Subcutaneous abdominal adipose tissue (tissue), 5 donors: ENCODE results near the gene CDH26.

Experiments used
- H3K27ac ChIP-seq: one replicate; pipeline ENCODE4 v1.7.0; 2013; ENCODE audit warnings: low read depth, mild to moderate bottlenecking, inconsistent platforms, low read length, moderate library complexity
- H3K27me3 ChIP-seq, 5 donors: one replicate each; pipeline ENCODE4 v1.7.0; 2013; ENCODE audit warnings: low read length in 5 of 5, inconsistent platforms in 1 of 5; ENCODE audit not compliant: control insufficient read depth in 5 of 5, insufficient read depth in 4 of 5
- H3K36me3 ChIP-seq, 5 donors: one replicate each; pipeline ENCODE4 v1.7.0; 2013; ENCODE audit warnings: low read length in 5 of 5; ENCODE audit not compliant: control insufficient read depth in 5 of 5, insufficient read depth in 5 of 5
- H3K4me1 ChIP-seq, 5 donors: one replicate each; pipeline ENCODE4 v1.7.0; 2013; ENCODE audit warnings: low read length in 5 of 5, mild to moderate bottlenecking in 3 of 5, moderate library complexity in 1 of 5; ENCODE audit not compliant: control insufficient read depth in 5 of 5, insufficient read depth in 5 of 5
- H3K4me3 ChIP-seq, 5 donors: one replicate each; pipeline ENCODE4 v1.7.0; 2013; ENCODE audit warnings: low read length in 5 of 5, low read depth in 1 of 5
- H3K9ac ChIP-seq, 5 donors: one replicate each; pipeline ENCODE4 v1.7.0; 2013; ENCODE audit warnings: low read length in 5 of 5, mild to moderate bottlenecking in 4 of 5, moderate library complexity in 3 of 5
- H3K9me3 ChIP-seq, 5 donors: one replicate each; pipeline ENCODE4 v1.7.0; 2013; ENCODE audit warnings: low read length in 5 of 5; ENCODE audit not compliant: control insufficient read depth in 5 of 5
- donor health status: healthy.
- donor health status: healthy.
- donor health status: healthy.
- donor health status: healthy.
- donor health status: healthy.

The CDH26 gene

DNA sequence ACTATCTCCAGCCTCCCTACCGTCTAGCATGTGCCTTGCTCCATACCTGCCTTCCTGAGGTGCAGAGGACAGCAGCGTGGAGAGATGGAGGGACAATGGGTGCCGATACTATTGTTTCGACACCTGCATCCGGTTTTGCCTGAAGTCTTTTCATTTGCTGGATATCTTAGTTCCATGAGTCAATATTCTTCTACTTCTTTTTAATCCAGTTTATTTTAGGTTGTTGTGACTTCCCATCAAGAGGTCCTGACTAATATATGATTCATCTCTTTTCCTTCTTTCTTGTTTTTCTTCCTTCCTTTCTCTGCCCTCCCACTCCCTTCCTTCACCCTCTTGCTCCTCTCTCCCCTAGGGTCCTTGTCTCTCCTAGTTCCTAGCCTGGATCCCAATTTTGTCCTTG, 91.4 kb downstream of the CDH26 start:
- peaks cover 0 to 5% (median 0%) of the 10 kb centered on the region in 5 donors for H3K4me1 ChIP-seq
- no peaks in the 10 kb centered on the region for H3K36me3 ChIP-seq
- H3K9me3 ChIP-seq: no peaks in the 10 kb centered on the region
- no peak overlapping the region for H3K4me3 ChIP-seq
- no peak overlapping the region for H3K9ac ChIP-seq
- no peak overlapping the region for H3K27ac ChIP-seq
- peaks cover 4 to 23% (median 17%) of the 10 kb centered on the region in 5 donors for H3K27me3 ChIP-seq

DNA sequence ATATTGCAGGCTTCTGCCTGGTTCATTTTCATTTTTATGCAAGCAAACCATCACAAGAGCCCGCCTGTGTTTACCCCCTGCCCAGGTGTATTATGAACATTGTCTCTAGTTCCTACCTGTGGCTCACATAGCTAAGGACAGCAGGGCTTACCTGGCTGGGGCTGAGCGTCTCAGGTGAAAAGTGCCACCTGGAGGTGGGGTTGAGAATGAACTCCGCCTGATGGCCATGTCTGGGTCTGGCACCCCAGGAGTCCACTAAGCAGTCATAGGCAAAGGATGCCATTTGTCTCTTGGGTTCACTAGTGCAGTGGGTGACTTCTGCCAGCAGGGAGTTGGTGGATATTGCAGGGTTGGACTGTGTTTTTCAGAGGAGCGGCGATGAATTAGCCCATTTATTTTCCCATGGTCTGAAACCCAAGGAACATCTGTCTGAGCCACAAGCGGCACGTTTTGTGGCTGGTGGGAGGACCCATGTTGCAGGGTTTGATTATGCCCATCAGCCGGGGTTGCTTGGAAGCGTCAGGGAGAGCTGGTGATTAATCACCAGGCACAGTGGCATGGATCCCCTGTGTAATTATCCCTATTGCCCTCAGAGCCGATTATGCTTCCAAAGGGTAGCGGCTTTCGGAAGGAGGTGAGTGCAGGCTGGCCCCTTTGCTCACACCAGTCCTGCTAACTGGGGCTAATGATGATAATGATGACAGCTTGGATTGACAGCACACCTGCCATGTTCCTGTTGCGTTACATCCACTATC, 92.1 kb downstream of the CDH26 start:
- Histone ChIP-seq H3K9me3 (no peaks in the 10 kb centered on the region), H3K4me3 (no peak overlapping the region), H3K4me1 (peaks cover 0 to 13% (median 4%) of the 10 kb centered on the region in 5 donors), H3K27ac (no peak overlapping the region), H3K27me3 (peaks cover 4 to 29% (median 23%) of the 10 kb centered on the region in 5 donors), H3K36me3 (no peaks in the 10 kb centered on the region), H3K9ac (no peak overlapping the region)

DNA sequence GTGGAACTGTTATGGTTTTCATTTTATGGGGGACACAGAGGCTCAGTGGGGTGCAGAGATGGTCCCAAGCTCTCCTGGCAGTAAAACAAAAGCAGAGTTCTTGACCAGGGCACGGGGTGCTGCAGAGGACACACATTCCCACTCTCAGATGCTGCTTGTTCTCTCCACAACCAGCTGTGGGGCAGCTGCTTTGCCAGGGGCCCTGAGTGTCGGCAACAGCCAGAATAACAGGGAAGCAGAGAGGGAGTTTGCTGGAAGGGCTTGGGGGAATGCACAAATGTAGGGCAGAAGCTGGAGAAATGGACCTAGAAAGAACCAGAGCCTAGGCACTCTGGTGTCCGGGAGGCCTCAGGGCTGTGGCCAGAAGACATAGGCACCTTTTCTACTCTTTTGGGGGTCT, 93.7 kb downstream of the CDH26 start:
- Histone ChIP-seq H3K27ac (no peak overlapping the region), H3K4me3 (no peak overlapping the region), H3K4me1 (peaks cover 0 to 19% (median 4%) of the 10 kb centered on the region in 5 donors), H3K27me3 (peaks cover 4 to 31% (median 23%) of the 10 kb centered on the region in 5 donors), H3K9me3 (no peaks in the 10 kb centered on the region), H3K36me3 (no peaks in the 10 kb centered on the region), H3K9ac (no peak overlapping the region)

DNA sequence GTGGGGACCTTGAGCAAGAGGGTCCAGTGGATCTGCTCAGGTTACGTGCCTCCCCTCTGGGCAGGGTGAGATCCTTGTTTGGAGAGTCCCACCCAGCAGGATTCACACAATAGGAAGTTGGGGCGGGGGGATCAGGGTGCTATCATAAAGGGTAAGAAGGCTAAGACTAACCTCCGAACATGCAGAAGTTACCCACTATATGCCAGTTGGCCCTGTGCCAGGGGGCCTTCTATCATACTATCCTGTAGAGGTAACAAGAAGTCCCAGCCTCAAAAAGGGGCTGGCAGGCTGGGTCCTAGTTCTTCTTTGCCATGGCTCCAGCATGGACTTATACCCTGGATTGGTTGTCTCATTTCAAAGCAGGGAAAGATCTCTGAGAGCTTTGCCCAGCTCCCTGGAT, 94.1 kb downstream of the CDH26 start:
- no peaks in the 10 kb centered on the region for H3K9me3 ChIP-seq
- H3K27me3 ChIP-seq: peaks cover 4 to 31% (median 23%) of the 10 kb centered on the region in 5 donors
- no peaks in the 10 kb centered on the region for H3K36me3 ChIP-seq
- H3K9ac ChIP-seq: no peak overlapping the region
- no peak overlapping the region for H3K4me3 ChIP-seq
- H3K4me1 ChIP-seq: peaks cover 0 to 23% (median 4%) of the 10 kb centered on the region in 5 donors
- no peak overlapping the region for H3K27ac ChIP-seq

DNA sequence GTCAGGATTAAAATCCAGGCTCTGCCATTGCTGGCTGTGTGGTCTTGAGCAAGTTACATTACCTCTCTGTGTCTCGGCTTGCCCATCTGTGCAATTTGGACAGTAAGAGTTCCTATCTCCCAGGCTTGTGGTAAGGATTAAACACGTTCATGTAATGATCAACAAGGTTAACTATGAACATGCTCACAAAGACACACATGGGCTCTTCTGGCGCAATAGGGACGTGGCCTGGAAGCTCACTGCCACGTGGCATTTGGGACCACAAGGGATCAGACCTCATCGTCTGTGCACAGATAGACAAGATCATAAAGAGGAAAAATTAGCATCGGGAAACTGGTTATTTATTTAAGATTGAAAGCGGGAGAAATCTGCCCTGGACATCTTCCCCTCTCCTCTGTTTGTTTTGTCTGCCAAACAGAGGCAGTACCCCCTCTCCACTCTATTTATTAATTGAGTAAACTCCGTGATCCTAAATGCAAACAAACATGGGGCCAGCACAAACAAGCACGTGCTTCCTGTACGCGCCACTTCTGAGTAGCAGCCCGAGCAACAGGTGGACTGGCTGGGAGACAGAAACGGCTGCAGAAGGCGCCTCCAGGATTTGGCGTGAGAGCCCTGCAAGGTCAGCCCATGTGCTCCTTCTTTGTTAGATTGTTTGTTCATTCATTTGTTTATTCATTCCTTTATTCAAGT, 95.0 kb downstream of the CDH26 start:
- H3K27me3 ChIP-seq: peaks cover 4 to 36% (median 23%) of the 10 kb centered on the region in 5 donors
- no peaks in the 10 kb centered on the region for H3K36me3 ChIP-seq
- H3K27ac ChIP-seq: no peak overlapping the region
- no peaks in the 10 kb centered on the region for H3K9me3 ChIP-seq
- peaks cover 6 to 32% (median 13%) of the 10 kb centered on the region in 5 donors for H3K4me1 ChIP-seq
- H3K9ac ChIP-seq: no peak overlapping the region
- no peak overlapping the region for H3K4me3 ChIP-seq

DNA sequence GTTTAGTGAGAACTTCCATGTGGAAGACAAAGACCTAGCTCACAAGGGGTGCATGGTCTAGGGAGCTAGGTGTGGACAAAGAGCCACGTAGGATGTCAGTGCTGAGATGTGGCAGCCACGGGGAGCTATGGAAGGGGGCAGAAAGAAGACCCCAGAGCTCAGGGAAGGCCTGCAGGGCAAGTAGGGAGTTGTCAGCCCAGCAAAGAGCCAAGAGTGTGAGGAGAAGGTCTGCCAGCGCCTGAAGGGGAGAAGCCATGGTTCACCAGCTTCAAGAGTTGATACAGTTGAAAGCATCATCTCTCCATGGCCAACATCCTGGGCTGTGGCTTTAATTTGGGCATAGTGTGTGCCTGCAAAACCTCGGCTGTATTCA, 95.6 kb downstream of the CDH26 start:
- Histone ChIP-seq H3K27ac (no peak overlapping the region), H3K27me3 (peaks cover 4 to 36% (median 23%) of the 10 kb centered on the region in 5 donors), H3K4me3 (no peak overlapping the region), H3K9ac (no peak overlapping the region), H3K36me3 (no peaks in the 10 kb centered on the region), H3K9me3 (no peaks in the 10 kb centered on the region), H3K4me1 (peaks cover 6 to 38% (median 18%) of the 10 kb centered on the region in 5 donors)

DNA sequence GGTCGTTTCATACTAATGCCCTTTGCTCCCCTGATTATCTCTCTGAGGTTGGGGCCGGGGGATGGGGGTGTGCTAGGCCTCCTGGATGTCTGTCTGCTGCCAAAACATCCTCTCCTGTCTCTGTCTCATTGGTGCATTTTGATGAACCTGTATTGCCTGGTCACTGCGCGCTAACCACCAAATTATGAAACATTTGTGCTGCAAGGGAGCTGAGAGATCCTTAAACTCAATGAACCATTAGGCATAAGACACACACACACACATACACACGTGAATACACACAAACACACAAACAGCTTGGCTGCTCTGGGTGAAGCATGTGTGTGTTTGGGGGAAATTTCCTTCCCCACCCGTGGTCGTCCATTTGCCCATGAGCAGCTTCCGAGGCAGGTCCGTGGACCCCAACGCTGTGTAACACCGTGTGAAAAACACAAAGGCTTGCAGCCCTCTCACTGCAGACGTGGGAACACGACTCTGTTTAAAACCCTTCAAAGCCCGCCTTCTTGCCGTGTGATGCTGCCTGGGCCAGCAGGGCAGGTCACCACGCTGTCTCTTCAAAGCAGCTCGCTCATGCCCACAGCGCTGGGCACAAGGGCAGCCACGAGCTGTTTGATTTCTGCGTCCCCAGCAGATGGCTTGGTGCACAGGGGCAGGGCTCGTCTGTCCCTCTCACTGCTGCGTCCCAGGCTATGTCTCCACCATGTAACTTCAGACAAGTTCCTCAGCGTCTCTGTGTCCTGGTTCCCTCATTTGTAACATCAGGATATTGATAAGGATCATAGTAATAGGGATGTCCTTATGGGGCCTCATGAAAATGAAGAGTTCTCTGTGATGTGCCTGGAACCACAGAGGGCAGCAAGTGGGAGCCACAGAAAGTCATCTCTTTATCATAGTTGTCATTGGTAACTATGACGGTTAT, 96.8 kb downstream of the CDH26 start:
- Histone ChIP-seq H3K4me1 (peaks cover 6 to 41% (median 18%) of the 10 kb centered on the region in 5 donors), H3K4me3 (peak overlapping the region in 3 of 5 donors; percentile 25 to 45 (median 32)), H3K27ac (no peak overlapping the region)

DNA sequence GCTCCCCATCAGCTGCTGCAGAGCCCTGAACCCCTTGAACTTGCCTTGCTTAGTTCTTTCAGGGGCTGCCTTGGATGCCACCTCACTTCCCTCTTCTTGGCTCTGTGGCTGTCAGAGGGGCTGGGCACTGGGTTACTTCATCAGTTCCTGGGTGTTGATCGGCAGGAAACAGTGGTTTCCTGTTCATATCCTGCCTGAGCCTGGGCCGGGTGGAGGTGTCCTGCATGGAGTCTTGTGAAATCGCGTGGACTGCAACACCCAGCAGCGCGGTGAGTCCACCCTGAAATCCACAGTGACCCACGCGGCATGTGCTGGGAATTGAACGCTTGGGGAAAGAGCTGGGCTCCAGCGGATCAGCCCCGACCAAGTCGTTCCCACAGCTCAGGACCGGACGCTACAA, 97.5 kb downstream of the CDH26 start:
- Histone ChIP-seq H3K36me3 (no peaks in the 10 kb centered on the region), H3K9ac (peak overlapping the region in 1 of 5 donors; percentile 9), H3K4me1 (peaks cover 6 to 48% (median 18%) of the 10 kb centered on the region in 5 donors), H3K9me3 (no peaks in the 10 kb centered on the region), H3K27me3 (peaks cover 4 to 33% (median 19%) of the 10 kb centered on the region in 5 donors), H3K4me3 (peak overlapping the region in 4 of 5 donors; percentile 25 to 45 (median 36)), H3K27ac (no peak overlapping the region)

More for the DNA sequence above, 96.8 kb downstream of the CDH26 start:
- H3K36me3 ChIP-seq: no peaks in the 10 kb centered on the region
- H3K9ac ChIP-seq: no peak overlapping the region
- H3K9me3 ChIP-seq: no peaks in the 10 kb centered on the region
- H3K27me3 ChIP-seq: peaks cover 4 to 36% (median 23%) of the 10 kb centered on the region in 5 donors

DNA sequence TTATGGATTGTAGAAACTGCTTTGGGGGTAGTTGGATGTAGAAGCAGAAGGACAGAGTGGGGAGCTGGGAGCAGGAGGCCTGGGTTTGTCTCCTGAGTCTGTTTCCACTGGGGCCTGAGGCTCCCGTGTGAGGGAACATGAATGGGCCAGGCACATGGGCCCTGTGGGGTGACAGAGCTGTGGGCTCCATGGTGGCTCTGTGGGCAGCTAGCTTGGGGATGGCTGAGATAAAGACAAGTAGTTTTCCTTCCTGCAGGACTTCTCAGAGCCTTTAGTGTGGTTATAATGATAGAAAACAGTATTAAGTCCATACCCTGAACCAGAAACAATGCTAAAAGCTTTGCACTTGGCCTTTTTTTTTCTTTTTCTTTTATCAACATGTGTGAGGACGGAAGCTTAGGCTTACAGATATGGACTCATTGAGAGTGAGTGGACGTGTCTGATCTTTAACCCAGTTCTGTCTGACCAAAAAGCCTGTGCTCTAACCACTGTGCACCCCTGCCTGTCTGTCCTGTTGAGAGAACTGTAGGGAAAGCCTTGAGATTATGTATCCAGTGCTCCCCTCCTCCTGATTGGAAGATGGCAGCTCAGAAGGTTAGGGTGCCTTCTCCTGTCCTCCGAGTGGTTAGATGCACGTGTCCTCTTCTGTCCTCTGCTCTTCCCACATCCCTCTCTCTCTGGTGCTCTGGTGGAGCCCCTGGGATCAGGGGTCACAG, 98.3 kb downstream of the CDH26 start:
- peak overlapping the region in 2 of 5 donors; percentile 13 to 16 for H3K9ac ChIP-seq
- H3K4me1 ChIP-seq: peaks cover 6 to 51% (median 18%) of the 10 kb centered on the region in 5 donors
- no peak overlapping the region for H3K27ac ChIP-seq
- H3K4me3 ChIP-seq: peak overlapping the region in 4 of 5 donors; percentile 10 to 45 (median 28)
- H3K27me3 ChIP-seq: peaks cover 3 to 33% (median 18%) of the 10 kb centered on the region in 5 donors
- no peaks in the 10 kb centered on the region for H3K36me3 ChIP-seq
- no peaks in the 10 kb centered on the region for H3K9me3 ChIP-seq
